SH-SY5Y (cell line): ENCODE data around the gene C11orf68.

Experiments used
- GATA2 ChIP-seq: IDR thresholded peaks from 2 replicates; pipeline ENCODE4 v1.6.1; 2011; ENCODE audit warnings: mild to moderate bottlenecking, low read depth, low read length
- GATA3 ChIP-seq: IDR thresholded peaks from 2 replicates; pipeline ENCODE4 v1.6.1; 2011; ENCODE audit warnings: low read depth, mild to moderate bottlenecking, low read length, moderate library complexity

DNA sequence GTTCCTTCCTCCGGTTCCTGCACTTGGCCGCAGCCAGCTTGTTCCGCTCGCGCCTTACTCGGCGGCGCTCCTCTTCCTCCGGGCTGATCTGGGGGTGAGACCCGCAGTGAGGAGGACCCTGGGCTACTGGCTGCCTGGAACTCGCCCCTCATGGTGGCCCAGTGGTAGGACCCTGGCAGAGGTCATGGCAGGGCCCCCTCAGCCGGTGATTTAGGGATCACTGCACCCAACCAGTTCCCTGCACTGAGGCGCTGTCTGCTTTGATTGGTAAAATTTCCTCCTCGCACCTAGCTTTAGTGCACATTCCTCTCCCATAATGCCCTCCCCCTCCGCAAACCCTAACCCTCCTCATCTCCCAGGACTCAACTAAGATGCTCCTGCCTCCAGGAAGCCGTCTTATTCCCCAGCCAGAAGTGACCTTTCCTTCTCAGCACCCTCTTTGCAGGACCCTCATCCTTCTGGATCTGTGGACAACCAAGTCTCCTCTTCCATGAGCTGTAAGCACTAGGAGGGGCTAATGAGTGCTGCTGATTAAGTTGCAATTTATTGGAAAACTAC lies 24.7 kb downstream of the C11orf68 start:
- TF ChIP-seq GATA3 (no peak), GATA2 (no peak)
